Activated CD4-positive, alpha-beta T cell treated with anti-CD3 and anti-CD28 coated beads, Interleukin-10, Interleukin-2, amounts not matched to agents 100 ng/mL and 50 ng/mL, durations not matched to agents 16 hours and 8 hours (primary cell): ENCODE results near the gene DNAJC1.
"Not testable (repeated sequence)": the region's sequence is repeated elsewhere in the genome, so short reads cannot be mapped to it uniquely, and the experiment has no call there.

ENCODE experiments used
- DNase-seq: peaks from one replicate; pipeline ENCODE4 v3.0.0-alpha.2; 2020

DNAJC1 gene

GRCh38 chr10:22003177-22003963 is at the start of gene DNAJC1:
Gene DNAJC1, minus strand, starts transcription at chr10:22003730. Its CDS starts 296 bp downstream, at chr10:22003434.
- peak; percentile 98 for DNase-seq

GRCh38 chr10:22053048-22053447 is 49.5 kb upstream of the DNAJC1 start:
- DNase-seq = no peak

- DNase-seq = no peak
These were observed 46.1 kb upstream of the DNAJC1 start for GRCh38 chr10:22049635-22050034.

GRCh38 chr10:22047812-22048211 is 44.3 kb upstream of the DNAJC1 start:
- no peak for DNase-seq

GRCh38 chr10:22043327-22043633 is 39.8 kb upstream of the DNAJC1 start:
- DNase-seq = no peak

- DNase-seq = no peak
These were observed 39.2 kb upstream of the DNAJC1 start for GRCh38 chr10:22042557-22043326.

- DNase-seq = no peak
These were observed 30.8 kb upstream of the DNAJC1 start for GRCh38 chr10:22034333-22034732.

- not testable (repeated sequence) for DNase-seq
These were observed 28.7 kb upstream of the DNAJC1 start for GRCh38 chr10:22032268-22032667.

- no peak for DNase-seq
These were observed 26.9 kb upstream of the DNAJC1 start for GRCh38 chr10:22030421-22030820.

- no peak for DNase-seq
These were observed 26.1 kb upstream of the DNAJC1 start for GRCh38 chr10:22029445-22030236.

GRCh38 chr10:22027364-22028238 is 24.1 kb upstream of the DNAJC1 start:
- DNase-seq = no peak

GRCh38 chr10:22026287-22026686 is 22.8 kb upstream of the DNAJC1 start:
- DNase-seq = no peak

GRCh38 chr10:22023508-22023907 is 20.0 kb upstream of the DNAJC1 start:
- no peak for DNase-seq

GRCh38 chr10:22022257-22023032 is 18.9 kb upstream of the DNAJC1 start:
- DNase-seq = peak; percentile 13

- not testable (repeated sequence) for DNase-seq
These were observed 17.6 kb upstream of the DNAJC1 start for GRCh38 chr10:22021144-22021543.

GRCh38 chr10:22017283-22018020 is 13.9 kb upstream of the DNAJC1 start:
- no peak for DNase-seq

- DNase-seq = no peak
These were observed 12.6 kb upstream of the DNAJC1 start for GRCh38 chr10:22016046-22016705.

GRCh38 chr10:22010973-22011408 is 7.5 kb upstream of the DNAJC1 start:
- peak; percentile 10 for DNase-seq

GRCh38 chr10:22010539-22010938 is 7.0 kb upstream of the DNAJC1 start:
- no peak for DNase-seq

GRCh38 chr10:22006379-22006884 is 2.9 kb upstream of the DNAJC1 start:
- DNase-seq = no peak
